Measurements from ENCODE around the gene NPC2. TPM values are rescaled to one million over a fixed set of nuclear protein-coding genes. Genes with fewer than 3 reads are reported as not detected.
A peak's percentile ranks its signal among the peaks of the same experiment; 100 is the strongest.

Gene NPC2
- total RNA-seq, 1 experiment from 2014 or later, result 137 TPM

DNA sequence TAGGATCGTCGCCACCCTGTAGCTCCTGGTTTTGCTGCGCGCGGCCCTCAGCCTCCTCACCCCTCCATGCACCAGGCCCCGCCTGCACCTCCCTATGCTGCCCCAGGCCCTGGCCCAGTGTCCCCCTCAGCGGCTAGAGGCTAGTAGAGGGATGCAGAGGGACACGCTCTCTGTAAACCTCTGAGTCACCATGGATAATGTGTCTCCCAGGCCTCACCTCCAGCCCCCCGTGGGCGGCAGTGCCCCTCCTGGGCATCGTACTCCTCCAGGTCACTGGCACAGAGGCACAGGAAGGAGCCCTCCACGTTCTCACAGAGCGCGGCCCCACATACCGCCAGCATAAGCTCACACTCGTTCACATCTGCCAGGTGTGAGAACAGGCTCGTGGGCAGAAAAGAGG is 12.7 kb upstream of the NPC2 start:
- no CpG with 5 or more reads among the region's 17 CpGs for WGBS (ENCODE audit: extremely low coverage, insufficient read length, low lambda C conversion rate)
- no peak overlapping the region for H3K9ac ChIP-seq (ENCODE audit: extremely low read depth, insufficient read length, low read length)

More for the DNA sequence above, 12.7 kb upstream of the NPC2 start:
- H3K4me2 ChIP-seq (ENCODE audit: insufficient read depth, insufficient read length, low read length), result no peak overlapping the region
- no peak overlapping the region for H4K91ac ChIP-seq (ENCODE audit: insufficient read length, low read depth, low read length)
- no peaks in the 10 kb centered on the region for H3K79me1 ChIP-seq (ENCODE audit: insufficient read depth, low read depth, low read length, poor library complexity, severe bottlenecking)
- H2BK15ac ChIP-seq (ENCODE audit: low read depth, low read length), result no peak overlapping the region
- no peaks in the 10 kb centered on the region for H3K9me3 Mint-ChIP-seq
- no peak overlapping the region for H4K5ac ChIP-seq (ENCODE audit: insufficient read length, low read depth, low read length)
- no peaks in the 10 kb centered on the region for H3K27me3 ChIP-seq (ENCODE audit: insufficient read depth, low read length)
- no peak overlapping the region for H4K8ac ChIP-seq (replicated peaks; ENCODE audit: insufficient read length, low read depth, low read length)
- no peak for DNase-seq
- H2AFZ ChIP-seq (ENCODE audit: low read length), result no peak overlapping the region
- no peak overlapping the region for H3K23ac ChIP-seq (ENCODE audit: insufficient read length, low read depth, low read length)
- no peaks in the 10 kb centered on the region for H3K79me2 ChIP-seq (ENCODE audit: insufficient read depth, low read length)
- no peak overlapping the region for H3K4ac ChIP-seq (ENCODE audit: low read depth, low read length)
- H2BK20ac ChIP-seq (ENCODE audit: low read depth, low read length, poor library complexity, severe bottlenecking), result no peak overlapping the region
- no peak overlapping the region for H2BK5ac ChIP-seq (ENCODE audit: insufficient read length, low read length)
- peak overlapping the region in 1 of 3 experiments; percentile 44; a peak in 1 of 7 replicates for H3K27ac Mint-ChIP-seq
- no peaks in the 10 kb centered on the region for H4K20me1 ChIP-seq (ENCODE audit: control insufficient read depth, insufficient read depth, insufficient read length)
- TF ChIP-seq, protein P1, sequence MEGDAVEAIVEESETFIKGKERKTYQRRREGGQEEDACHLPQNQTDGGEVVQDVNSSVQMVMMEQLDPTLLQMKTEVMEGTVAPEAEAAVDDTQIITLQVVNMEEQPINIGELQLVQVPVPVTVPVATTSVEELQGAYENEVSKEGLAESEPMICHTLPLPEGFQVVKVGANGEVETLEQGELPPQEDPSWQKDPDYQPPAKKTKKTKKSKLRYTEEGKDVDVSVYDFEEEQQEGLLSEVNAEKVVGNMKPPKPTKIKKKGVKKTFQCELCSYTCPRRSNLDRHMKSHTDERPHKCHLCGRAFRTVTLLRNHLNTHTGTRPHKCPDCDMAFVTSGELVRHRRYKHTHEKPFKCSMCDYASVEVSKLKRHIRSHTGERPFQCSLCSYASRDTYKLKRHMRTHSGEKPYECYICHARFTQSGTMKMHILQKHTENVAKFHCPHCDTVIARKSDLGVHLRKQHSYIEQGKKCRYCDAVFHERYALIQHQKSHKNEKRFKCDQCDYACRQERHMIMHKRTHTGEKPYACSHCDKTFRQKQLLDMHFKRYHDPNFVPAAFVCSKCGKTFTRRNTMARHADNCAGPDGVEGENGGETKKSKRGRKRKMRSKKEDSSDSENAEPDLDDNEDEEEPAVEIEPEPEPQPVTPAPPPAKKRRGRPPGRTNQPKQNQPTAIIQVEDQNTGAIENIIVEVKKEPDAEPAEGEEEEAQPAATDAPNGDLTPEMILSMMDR (conservative IDR thresholded peaks at IDR 0.05), result no peak
- no peak overlapping the region for H2BK12ac ChIP-seq (ENCODE audit: insufficient read length, low read depth, low read length)
- no peaks in the 10 kb centered on the region for H3K9me3 ChIP-seq (ENCODE audit: control insufficient read depth, low read depth, low read length)
- H3K4me1 ChIP-seq (ENCODE audit: insufficient read depth, low read length), result peaks cover 5% of the 10 kb centered on the region; the same call in 1 of the 2 replicates
- H3K23me2 ChIP-seq (ENCODE audit: insufficient read length, low read depth, low read length, poor library complexity, severe bottlenecking), result no peaks in the 10 kb centered on the region
- no peak overlapping the region for H3K4me3 Mint-ChIP-seq
- H3K14ac ChIP-seq (ENCODE audit: insufficient read depth, low read length), result no peak overlapping the region; the same call in 1 of the 2 replicates
- H3K27me3 Mint-ChIP-seq (ENCODE audit: low read depth), result peaks cover 16% of the 10 kb centered on the region
- H3K56ac ChIP-seq (ENCODE audit: insufficient read length, low read depth, low read length), result no peak overlapping the region
- H3K27ac ChIP-seq (ENCODE audit: insufficient read length, low read depth, low read length), result no peak overlapping the region
- no peak overlapping the region for H2AK5ac ChIP-seq (ENCODE audit: insufficient read length, low read length)
- peaks cover 38% of the 10 kb centered on the region in 2 experiments for H3K4me1 Mint-ChIP-seq
- no peak overlapping the region for H3T11ph ChIP-seq (ENCODE audit: low read length)
- no peak overlapping the region for H2BK120ac ChIP-seq (ENCODE audit: low read depth, low read length, poor library complexity, severe bottlenecking)
- no peaks in the 10 kb centered on the region; a peak in 1 of 7 replicates for H3K36me3 Mint-ChIP-seq (ENCODE audit: insufficient read depth in 1 of 3, low read depth in 3 of 3)
- H3K18ac ChIP-seq (ENCODE audit: insufficient read length, low read depth, low read length), result no peak overlapping the region
